NT2/D1 (cell line): ENCODE results near the gene TMEM151A.

ENCODE experiments used
- SUZ12 ChIP-seq: IDR thresholded peaks from 2 replicates; pipeline ENCODE4 v1.6.1; 2011; ENCODE audit not compliant: insufficient read length, insufficient read depth; ENCODE audit errors: extremely low read depth
- YY1 ChIP-seq: IDR thresholded peaks from 2 replicates; pipeline ENCODE4 v1.6.1; 2011; ENCODE audit not compliant: insufficient read length, insufficient read depth
- ZNF274 ChIP-seq: IDR thresholded peaks from 2 replicates; pipeline ENCODE4 v1.6.1; 2011; ENCODE audit warnings: mild to moderate bottlenecking, low read depth, low read length

- TF ChIP-seq ZNF274 (no peak), YY1 (no peak), SUZ12 (no peak)
Observed at GRCh38 chr11:66345316-66345649, 53.6 kb downstream of the TMEM151A start.
